Stimulated activated CD4-positive, alpha-beta T cell treated with anti-CD3 and anti-CD28 coated beads, Interleukin-15, amount 100 ng/mL, for 24 hours (primary cell): ENCODE data around the gene IL18R1.

Source experiments
- DNase-seq: peaks from one replicate; pipeline ENCODE4 v3.0.0-alpha.2; 2020

The IL18R1 gene, protein sequence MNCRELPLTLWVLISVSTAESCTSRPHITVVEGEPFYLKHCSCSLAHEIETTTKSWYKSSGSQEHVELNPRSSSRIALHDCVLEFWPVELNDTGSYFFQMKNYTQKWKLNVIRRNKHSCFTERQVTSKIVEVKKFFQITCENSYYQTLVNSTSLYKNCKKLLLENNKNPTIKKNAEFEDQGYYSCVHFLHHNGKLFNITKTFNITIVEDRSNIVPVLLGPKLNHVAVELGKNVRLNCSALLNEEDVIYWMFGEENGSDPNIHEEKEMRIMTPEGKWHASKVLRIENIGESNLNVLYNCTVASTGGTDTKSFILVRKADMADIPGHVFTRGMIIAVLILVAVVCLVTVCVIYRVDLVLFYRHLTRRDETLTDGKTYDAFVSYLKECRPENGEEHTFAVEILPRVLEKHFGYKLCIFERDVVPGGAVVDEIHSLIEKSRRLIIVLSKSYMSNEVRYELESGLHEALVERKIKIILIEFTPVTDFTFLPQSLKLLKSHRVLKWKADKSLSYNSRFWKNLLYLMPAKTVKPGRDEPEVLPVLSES

DNA sequence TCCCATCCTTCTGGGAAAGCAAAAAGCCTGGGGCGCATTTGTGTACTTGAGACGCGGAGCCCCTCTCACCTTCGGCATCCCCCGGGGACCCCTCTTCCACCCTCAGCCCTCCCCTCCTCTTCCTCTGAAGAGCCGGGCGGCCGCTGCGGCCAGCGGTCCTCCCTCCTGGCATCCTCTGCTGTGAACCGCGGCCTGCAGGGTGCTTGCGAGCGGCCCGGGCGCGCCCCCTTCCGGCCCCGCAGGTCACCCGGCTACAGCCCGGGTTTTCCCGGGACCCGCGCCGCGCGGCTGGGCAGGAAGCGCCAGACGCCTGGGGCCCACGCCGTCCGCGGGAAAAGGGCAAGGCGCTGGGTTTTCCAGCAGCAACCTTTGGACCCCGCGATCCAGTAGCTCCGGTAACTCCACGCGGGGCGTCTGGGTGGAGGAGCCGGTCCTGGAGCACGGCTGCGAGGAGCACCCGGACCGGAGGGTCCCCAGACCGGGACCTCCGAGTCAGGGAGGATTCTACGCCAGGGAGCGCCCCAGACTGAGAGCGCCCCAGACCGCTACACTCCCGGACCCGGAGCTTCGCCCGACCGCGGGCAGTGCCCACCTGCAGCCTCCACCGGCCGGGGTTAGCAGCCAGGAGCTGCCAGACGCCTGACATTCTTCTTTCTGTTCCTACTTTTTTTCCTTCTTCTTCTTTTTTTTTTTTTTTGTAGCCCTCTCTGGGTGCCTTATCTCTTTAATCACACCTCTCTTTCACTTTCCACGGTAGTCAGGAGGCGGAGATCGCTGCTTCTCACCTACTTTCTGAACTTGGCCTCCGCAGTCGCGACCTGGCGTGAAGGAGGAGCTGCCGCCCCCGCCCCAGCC is at the start of gene IL18R1:
TSS of gene IL18R1 (plus strand) at position 271 of the 855 bp plus-strand sequence. CDS start 6,865 bp downstream, outside the sequence.
- peak; percentile 85 for DNase-seq

DNA sequence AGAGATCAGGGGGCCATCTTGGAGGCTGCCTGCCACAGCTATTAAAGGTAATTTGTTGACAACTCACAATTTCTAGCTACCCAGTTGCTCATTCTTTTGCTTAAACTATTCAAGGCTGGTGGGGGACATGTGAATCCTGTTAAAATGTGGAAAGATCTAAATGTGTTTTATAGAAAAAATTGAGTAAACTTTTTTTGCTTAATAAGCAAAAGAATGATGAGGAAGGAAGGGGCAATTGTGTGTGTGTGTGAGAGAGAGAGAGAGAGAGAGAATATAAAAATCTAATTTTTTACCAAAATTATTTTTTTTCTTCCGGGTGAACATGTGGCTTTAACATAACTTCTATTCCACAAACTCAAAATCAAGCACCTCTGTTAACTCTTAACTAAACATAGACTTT is 49.5 kb upstream of the IL18R1 start:
- DNase-seq, result no peak

DNA sequence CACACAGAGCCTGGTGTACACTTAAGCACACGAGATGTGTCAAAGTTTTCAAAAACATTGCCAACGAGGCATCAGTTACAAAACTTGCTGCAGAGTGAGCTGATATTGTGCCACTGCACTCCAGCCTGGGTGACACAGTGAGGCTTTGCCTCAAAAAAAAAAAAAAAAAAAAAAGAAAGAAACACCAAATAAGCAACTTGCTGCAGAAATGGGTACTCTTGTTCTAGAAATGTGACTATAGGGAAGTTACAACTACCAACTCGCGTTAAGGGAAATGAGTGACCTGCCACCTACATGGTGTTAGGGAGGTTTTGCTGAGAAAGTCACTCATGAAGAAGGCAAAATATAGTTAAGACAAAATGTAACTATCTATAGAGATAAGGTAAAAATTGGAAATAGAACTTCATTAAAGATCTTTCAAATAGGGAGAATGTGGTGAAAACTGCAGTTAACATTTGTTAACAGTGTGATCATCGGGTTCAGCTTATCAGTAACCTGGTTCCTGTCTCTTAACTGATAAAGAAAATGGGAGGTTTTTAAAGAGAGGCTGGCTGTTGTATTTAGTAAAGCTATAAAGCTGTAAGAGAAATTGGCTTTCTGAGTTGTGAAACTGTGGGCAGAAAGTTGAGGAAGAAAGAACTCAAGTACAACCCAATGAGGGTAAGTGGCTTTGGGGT is 44.5 kb upstream of the IL18R1 start, which contains the start of gene IL1RL1:
TSS of gene IL1RL1 (plus strand) at position 600 of the 677 bp plus-strand sequence. CDS start 26,702 bp downstream, outside the sequence.
- DNase-seq, result no peak

DNA sequence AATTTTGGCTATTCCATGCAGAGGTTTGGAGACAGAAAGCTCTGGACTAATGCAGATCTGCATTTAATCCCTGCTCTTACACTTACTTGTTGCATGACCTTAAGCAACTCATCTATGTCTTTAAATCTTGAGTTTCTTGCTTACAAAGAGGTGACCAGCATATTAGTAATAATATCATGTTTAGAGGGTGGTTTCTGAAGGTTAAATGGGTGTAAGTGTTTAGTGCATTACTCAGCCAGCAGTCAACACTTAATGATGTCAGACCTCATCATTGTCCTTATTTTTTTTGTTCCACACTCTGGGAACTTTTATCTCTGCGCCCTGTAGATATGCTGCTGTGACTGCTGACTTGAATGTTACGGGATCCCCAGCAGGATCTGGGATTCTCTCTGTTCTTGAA is 42.6 kb upstream of the IL18R1 start:
- DNase-seq, result no peak

DNA sequence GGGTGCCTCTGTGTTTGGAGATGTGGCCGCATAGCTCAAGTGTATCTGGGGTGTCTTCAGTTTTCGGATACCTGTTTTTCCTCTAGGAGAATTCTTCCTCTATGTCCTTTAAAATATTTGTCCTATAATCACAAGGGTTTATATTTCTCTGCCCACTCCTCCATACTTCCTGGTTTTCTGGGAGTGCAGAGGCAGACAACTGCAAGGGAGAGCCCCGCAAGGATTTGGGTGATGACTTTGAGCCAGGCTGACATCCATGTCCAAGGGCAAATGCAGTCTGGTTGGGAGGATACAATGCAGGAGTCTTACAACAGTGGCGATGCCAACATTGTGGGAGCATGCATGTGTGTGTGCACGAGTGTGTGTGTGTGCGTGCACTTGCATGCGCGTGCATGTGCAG is 42.1 kb upstream of the IL18R1 start:
- no peak for DNase-seq

DNA sequence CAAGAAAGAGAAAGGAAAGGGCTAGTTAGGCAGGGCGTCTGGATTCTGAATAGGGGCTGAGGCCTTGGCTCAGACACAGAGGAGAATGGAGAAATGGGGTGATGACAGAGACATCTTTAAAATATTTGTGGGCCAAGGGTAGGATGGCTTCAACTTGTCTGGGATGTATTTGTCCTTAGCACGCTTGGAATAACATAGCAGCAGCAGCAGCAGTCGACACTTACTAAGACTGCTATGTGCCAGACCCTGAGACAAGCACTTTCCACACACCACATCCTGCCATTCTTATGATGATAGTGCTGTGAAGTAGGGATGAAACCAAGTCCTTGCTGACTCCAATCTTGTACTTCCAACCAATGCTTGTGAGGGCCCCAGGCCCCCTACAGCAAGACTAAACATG is 41.6 kb upstream of the IL18R1 start:
- no peak for DNase-seq

DNA sequence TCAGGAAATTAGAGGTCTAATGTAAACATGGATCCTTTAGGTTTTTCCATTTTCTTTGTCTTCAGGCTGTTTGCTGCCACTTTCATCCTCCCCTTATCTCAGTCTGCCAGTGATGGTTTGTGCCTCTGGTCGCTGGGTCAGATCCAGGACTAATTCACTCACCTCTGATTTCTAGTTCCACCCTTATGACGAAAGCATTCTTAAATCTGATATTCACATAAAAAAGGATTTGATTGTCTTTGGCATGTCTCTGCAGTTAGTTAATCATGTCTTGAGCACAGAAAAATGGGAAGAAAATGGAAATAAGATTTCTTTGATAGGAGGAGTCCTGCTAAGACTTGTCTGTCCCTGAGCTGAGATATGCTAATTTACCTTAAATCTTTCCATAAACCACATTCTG is 39.7 kb upstream of the IL18R1 start:
- DNase-seq, result no peak

DNA sequence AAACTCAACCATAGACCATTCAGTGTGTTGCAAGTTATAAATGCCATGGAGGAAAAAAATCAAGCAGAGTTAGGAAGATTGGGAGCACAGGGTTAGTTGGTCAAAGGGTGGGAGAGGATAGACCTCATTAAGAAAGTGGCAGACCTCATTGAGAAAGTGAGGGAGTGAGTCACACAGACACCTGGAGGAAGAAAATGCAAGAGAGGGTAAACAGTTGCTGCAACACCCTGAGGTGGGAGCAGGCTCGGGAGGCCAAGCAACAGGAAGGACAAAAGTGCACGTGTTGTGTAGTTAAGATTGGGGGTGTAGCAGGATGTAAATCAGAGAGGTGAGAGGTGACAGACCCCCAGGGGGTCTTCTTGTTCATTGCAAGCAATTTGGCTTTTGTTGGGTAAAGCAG is 37.9 kb upstream of the IL18R1 start:
- no peak for DNase-seq

DNA sequence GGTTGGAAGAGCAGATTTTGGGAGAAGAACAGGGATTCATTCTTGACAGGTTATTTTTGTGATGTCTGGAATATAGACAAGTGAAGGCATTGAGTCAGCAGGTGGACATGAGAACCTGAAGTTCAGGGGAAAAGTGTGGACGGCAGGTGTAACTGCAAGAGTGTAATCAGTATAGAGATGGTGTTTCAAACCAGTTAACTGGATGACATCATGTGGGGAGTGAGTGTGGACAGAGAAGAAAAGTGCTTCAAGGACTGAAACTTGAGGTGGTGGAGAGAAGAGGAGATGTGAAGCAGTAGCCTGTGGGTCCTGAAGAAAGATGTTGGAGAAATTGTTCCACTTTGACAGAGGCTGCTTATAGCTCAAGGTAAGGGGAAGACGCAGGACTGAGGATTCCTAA is 37.2 kb upstream of the IL18R1 start:
- DNase-seq, result no peak

DNA sequence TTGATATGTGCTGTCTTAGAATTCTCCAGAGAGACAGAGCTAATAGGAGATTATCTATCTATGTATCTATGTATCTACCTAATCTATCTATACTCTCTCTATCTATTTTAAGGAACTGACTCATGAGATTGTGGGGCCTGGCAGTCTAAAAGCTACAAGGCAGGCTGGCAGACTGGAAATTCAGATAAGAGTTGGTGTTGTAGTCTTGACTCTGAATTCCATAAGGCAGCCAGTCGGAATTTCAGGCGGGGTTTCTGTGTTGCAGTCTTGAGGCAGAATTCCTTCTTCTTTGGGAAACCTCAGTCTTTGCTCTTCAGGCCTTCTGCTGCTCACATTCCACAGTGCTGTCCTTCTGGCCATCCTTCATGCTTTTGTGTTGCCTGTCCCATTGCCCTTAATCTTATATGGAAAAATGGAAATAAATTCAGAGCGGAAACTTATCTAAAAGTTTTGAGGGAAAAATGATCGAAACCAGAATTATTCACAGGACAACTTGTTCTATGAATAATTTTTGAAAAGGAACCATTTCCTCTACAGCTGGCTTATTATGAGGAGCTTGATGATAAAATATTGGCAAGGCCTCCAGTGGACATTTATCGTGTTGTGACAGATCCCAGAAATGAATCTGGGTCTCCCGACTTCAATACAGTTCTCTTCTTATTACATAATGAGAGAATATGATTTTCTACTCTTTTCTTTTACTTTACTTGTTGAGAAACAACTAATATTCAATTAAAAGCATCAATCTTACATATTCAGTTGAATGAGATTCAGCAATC is 33.5 kb upstream of the IL18R1 start:
- DNase-seq, result no peak

DNA sequence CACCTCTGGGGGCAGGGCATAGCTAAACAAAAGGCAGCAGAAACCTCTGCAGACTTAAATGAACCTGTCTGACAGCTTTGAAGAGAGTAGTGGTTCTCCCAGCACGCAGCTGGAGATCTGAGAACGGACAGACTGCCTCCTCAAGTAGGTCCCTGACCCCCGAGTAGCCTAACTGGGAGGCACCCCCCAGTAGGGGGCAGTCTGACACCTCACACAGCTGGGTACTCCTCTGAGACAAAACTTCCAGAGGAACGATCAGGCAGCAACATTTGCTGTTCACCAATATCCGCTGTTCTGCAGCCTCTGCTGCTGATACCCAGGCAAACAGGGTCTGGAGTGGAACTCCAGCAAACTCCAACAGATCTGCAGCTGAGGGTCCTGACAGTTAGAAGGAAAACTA is 30.7 kb upstream of the IL18R1 start:
- peak; percentile 37 for DNase-seq

DNA sequence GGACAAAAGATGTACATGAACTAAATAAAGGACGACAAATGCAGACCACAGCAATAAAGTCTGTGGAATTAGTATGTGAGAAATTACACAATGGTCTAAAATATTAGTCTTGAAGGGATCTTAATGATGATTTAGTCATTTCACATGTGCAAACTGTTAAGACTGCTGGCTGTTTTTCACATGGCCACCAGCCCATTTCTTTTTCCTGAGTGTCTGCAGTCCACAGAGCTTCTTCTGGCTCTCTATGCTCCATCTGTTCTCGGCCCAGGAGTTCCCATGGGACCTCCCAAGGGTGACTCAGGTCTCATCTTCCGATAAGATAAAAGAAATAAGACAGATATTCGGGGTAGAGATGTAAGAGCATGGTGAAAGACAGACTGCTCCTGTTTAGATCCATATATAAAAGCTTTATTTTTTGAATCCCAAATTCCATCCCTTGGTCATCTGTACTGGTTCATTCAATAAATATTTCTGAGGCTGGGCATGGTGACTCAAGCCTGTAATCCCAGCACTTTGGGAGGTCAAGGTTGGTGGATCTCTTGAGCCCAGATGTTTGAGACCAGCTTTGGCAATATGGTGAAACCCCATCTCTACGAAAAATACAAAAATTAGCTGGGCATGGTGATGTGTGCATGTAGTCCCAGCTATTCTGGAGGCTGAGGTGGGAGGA is 24.1 kb upstream of the IL18R1 start:
- DNase-seq, result no peak

DNA sequence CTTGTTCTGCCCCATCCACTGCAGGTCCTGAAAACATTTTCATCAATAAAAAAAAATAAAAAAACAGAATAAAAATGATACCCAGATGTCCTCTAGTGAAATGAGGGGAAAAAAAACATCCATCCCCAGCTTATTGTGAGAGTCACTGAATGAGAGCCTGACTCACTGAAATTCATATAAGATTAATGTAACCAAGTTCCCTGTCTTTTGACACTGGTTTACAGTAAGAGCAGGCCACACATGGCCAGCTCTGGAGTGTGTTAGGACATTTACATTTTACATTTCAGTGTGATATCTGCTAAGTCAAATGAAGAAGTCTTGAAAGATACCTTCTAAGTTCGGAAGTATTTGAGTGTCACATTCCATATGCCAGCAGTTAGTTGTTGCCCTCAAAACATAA is 21.1 kb upstream of the IL18R1 start:
- no peak for DNase-seq

DNA sequence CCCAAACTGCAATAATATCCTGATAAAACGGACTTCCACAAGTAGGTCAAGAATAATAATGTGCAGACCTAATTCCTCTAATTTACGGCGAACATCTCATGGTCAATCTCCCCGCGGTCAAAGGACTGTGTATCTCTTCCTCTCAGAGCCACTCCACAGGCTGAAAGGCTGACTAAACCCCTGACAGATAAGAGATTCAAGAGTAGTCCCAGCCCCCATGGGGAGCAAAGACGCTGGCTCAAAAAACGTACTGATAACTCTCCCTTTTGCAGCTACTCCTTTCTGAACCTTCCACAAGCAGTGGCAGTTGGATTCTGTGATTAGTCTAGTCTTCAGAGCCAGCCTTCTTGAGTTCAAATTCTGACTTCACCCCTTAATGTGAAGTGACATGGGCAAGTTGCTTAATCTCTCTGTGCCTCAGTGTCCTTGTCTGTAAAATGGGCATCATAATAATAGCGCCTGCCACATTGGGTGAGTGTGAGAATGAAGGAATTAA is 19.7 kb upstream of the IL18R1 start:
- DNase-seq, result no peak

DNA sequence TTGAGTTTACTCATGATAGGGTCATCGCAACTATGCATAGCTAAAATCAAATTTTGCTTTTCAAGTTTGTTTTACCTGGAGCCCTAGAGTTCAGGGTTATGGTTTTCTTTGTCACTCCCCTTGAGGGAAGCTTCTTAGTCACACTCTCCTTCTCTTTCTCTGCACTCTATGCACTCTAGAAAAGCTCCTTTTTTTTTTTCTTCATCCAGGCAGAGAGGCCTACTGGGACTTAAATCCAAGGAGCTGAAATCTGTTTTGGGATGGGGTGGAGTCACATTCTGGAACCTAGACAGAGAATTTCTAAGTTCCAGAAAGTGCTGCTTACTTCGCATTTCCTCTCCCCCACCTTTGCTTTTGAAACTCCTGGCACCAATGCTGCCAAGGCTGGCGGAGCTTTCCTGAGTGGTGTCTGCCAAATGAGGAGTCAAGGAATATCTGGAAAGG is 19.1 kb upstream of the IL18R1 start:
- no peak for DNase-seq

DNA sequence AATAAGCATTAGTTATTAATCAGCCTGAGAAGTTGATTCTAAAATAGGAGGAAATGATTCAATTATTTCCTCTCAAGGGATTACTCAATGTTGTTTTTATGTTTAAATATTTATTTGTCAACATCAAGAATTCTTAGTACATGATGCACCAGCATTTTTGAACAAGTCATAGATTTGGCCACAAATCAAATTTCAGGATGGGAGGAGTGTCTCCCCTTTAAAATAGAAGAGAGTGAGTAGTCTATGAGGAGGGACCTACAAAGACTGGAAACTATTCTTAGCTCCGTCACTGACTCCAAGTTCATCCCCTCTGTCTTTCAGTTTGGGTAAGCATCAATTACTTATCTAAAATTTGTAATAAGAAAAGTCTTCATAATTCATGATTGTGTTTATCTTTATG is 18.6 kb upstream of the IL18R1 start:
- DNase-seq, result no peak

DNA sequence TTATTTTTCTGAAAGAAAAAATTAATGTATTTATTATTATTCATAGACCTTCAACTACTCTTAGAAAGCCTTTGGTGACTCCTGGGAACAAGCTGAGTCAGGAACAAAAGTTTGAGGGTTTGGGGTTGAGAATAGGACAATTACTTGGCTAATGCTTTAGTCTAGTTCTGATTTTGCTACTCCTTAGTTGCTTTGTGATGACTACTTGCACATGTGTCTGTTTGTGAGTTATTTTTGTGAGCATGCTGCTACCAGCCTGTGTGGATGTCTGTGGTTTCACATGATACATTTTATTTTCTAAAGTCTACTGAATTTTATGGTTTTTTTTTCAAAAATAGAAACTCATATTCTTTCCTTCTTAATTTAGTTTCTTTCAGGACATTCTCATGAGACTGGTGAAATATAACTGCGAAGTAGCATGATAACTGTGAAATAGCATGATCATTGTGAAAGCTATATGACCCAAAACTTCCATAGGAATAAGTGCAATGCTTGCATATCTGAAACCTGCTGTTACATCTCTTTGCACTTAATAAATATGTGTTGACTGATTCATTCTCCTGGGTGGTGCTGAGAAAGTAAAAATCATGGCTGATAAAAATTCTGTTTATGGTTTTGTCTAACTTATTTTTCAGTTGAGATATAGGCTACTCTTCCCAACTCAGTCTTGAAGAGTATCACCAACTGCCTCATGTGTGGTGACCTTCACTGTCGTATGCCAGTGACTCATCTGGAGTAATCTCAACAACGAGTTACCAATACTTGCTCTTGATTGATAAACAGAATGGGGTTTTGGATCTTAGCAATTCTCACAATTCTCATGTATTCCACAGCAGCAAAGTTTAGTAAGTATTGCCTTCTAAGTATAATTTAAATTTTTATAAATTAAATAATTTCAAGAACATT is 17.9 kb upstream of the IL18R1 start:
- no peak for DNase-seq

DNA sequence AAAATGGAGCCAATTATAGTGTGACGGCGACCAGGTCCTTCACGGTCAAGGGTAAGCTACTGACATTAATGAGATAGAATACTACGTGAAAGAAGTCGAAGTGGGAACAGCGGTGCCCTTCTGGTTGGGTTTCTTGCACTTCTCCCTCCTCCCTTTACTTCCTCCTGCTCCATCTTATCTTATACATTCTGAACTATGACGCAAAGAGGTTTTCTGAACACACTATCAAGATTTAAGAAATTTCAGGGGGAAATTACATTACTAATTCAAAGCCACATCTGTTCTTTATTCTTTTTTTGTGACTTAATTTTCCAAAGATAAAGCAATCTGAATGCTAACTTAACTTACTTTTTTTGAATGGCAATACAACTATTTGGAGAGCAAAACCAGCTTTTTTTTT is 14.8 kb upstream of the IL18R1 start:
- no peak for DNase-seq

DNA sequence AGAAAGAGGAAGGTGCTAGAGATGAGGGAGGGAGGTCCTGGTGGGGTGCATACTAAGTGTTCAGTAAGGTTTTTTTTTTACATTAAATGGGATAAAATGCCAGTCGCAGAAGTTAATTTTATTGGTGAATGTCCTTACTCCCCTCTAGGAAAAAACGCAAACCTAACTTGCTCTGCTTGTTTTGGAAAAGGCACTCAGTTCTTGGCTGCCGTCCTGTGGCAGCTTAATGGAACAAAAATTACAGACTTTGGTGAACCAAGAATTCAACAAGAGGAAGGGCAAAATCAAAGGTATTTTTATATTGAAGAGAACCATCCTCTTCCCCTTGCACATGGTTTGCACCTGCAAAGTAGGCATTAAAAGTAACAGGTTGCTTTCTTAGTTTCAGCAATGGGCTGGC is 12.7 kb upstream of the IL18R1 start:
- DNase-seq, result no peak

DNA sequence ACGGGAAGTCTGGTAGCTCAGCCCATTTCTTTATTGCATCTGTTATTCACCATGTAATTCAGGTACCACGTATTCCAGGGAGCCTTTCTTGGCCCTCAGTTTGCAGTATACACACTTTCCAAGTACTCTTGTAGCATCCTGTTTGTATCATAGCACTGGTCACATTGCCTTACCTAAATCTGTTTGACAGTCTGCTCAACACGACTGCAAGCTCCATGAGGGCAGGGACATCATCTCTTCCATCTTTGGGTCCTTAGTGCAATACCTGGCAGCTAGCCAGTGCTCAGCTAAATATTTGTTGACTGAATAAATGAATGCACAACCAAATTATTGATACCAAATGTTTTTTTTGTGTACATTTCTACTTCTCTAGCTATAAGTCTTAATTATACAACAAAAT is 11.2 kb upstream of the IL18R1 start:
- DNase-seq, result no peak
